Measurements from ENCODE around the gene PLA2G2F. TPM values are rescaled to one million over a fixed set of nuclear protein-coding genes. Genes with fewer than 3 reads are reported as not detected.
A peak's percentile ranks its signal among the peaks of the same experiment; 100 is the strongest.

PLA2G2F gene
- total RNA-seq, 2 donors from 2014 or later, result not detected

DNA sequence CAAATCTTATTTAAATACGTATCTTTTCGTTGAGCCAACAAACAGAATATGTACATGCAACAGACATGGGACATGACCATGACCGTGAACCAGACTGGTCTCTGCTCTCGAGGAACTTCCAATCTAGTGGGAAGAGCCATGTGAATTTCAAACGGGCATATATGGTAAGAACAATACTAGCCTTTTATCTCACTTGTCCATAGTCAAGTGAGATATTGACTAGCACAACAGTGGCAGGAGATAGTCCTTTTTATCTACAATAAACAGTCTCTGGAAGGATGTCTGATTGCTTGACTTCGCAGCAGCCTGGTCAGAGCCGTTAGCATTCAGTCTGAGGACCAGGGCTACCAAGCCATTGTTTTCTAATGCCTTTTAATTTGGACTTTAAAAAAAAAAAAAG is 59.8 kb downstream of the PLA2G2F start:
- no peak overlapping the region for H3K27ac ChIP-seq (ENCODE audit: low read depth, low read length)
- Mint-ChIP-seq H3K4me1 (peaks cover 24% of the 10 kb centered on the region), H3K9me3 (no peaks in the 10 kb centered on the region), H3K36me3 (ENCODE audit: low read depth) (no peaks in the 10 kb centered on the region), H3K4me3 (peak overlapping the region; percentile 14), H3K27me3 (ENCODE audit: insufficient read depth) (peaks cover 11% of the 10 kb centered on the region), H3K27ac (no peak overlapping the region)
- no peaks in the 10 kb centered on the region for H3K9me3 ChIP-seq (ENCODE audit: control insufficient read depth, low read length)
- 75 to 92% methylated on average over 5 to 7 of the region's 7 CpGs for WGBS, 2 experiments (ENCODE audit: insufficient coverage in 1 of 2, insufficient read length in 1 of 2)
- peaks cover 6% of the 10 kb centered on the region for H3K4me1 ChIP-seq (ENCODE audit: control insufficient read depth, insufficient read depth, low read length)
- H3K27me3 ChIP-seq (ENCODE audit: control insufficient read depth, insufficient read depth, low read length, poor library complexity, severe bottlenecking), result no peaks in the 10 kb centered on the region
- no peak for DNase-seq
- H3K36me3 ChIP-seq (ENCODE audit: control insufficient read depth, insufficient read depth, low read length), result no peaks in the 10 kb centered on the region
- H3K4me3 ChIP-seq (ENCODE audit: low read length), result peak overlapping the region; percentile 51
- TF ChIP-seq, protein P1, sequence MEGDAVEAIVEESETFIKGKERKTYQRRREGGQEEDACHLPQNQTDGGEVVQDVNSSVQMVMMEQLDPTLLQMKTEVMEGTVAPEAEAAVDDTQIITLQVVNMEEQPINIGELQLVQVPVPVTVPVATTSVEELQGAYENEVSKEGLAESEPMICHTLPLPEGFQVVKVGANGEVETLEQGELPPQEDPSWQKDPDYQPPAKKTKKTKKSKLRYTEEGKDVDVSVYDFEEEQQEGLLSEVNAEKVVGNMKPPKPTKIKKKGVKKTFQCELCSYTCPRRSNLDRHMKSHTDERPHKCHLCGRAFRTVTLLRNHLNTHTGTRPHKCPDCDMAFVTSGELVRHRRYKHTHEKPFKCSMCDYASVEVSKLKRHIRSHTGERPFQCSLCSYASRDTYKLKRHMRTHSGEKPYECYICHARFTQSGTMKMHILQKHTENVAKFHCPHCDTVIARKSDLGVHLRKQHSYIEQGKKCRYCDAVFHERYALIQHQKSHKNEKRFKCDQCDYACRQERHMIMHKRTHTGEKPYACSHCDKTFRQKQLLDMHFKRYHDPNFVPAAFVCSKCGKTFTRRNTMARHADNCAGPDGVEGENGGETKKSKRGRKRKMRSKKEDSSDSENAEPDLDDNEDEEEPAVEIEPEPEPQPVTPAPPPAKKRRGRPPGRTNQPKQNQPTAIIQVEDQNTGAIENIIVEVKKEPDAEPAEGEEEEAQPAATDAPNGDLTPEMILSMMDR (conservative IDR thresholded peaks at IDR 0.05), result no peak
- H3K9ac ChIP-seq (ENCODE audit: extremely low read depth, low read length, poor library complexity, severe bottlenecking), result no peak overlapping the region

DNA sequence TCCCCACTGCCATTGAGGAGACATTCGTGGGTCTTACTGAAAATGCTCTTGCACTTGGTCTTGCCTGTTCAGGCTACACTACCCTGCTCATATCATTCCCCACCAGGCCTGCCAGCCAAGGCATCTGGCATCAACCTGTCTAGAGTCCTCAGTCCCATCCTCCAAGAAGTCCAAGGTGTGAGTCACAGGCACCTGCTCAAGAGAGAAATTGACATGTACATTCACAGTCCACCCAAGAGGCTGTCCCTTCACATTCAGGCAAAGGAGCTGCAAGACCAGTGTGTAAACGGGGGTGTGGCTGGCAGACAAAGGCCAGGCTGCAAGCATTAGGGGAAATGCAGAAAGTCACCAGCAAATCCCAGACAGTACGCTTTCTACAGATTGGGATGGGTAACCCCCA is 60.3 kb downstream of the PLA2G2F start:
- Mint-ChIP-seq H3K9me3 (no peaks in the 10 kb centered on the region), H3K4me3 (peak overlapping the region; percentile 14), H3K4me1 (peaks cover 24% of the 10 kb centered on the region), H3K36me3 (ENCODE audit: low read depth) (no peaks in the 10 kb centered on the region), H3K27ac (no peak overlapping the region), H3K27me3 (ENCODE audit: insufficient read depth) (peaks cover 11% of the 10 kb centered on the region)
- Histone ChIP-seq H3K4me1 (ENCODE audit: control insufficient read depth, insufficient read depth, low read length) (peaks cover 6% of the 10 kb centered on the region), H3K27me3 (ENCODE audit: control insufficient read depth, insufficient read depth, low read length, poor library complexity, severe bottlenecking) (no peaks in the 10 kb centered on the region), H3K9ac (ENCODE audit: extremely low read depth, low read length, poor library complexity, severe bottlenecking) (no peak overlapping the region), H3K4me3 (ENCODE audit: low read length) (peak overlapping the region; percentile 51), H3K9me3 (ENCODE audit: control insufficient read depth, low read length) (no peaks in the 10 kb centered on the region), H3K27ac (ENCODE audit: low read depth, low read length) (no peak overlapping the region), H3K36me3 (ENCODE audit: control insufficient read depth, insufficient read depth, low read length) (no peaks in the 10 kb centered on the region)
- TF ChIP-seq, protein P1 (conservative IDR thresholded peaks at IDR 0.05), result no peak
- WGBS, 2 experiments (ENCODE audit: insufficient coverage in 1 of 2, insufficient read length in 1 of 2), result 83 to 100% methylated on average over 2 to 3 of the region's 3 CpGs
- no peak for DNase-seq

DNA sequence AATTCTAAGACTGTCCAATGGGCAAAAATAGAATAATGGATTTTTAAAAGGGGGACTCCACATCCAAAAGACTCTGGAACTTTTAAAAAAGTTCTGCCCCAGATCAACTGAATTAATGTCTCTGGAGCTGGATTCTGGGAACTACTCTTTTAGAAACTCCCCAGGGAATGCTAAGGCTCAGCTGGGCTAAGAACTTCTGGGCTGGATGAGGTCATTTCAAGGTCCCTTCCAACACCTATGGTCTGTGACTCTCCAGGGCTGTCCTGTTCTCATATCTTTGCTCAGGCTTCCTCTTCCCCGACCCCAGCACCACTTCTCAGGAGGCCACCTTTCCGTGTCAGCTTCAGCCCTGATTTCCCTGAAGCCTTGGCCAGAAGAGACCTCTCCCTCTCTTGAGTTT is 60.7 kb downstream of the PLA2G2F start:
- Histone ChIP-seq H3K27me3 (ENCODE audit: control insufficient read depth, insufficient read depth, low read length, poor library complexity, severe bottlenecking) (no peaks in the 10 kb centered on the region), H3K36me3 (ENCODE audit: control insufficient read depth, insufficient read depth, low read length) (no peaks in the 10 kb centered on the region), H3K27ac (ENCODE audit: low read depth, low read length) (no peak overlapping the region), H3K9ac (ENCODE audit: extremely low read depth, low read length, poor library complexity, severe bottlenecking) (no peak overlapping the region), H3K9me3 (ENCODE audit: control insufficient read depth, low read length) (no peaks in the 10 kb centered on the region), H3K4me1 (ENCODE audit: control insufficient read depth, insufficient read depth, low read length) (peaks cover 6% of the 10 kb centered on the region), H3K4me3 (ENCODE audit: low read length) (peak overlapping the region; percentile 51)
- no peak for DNase-seq
- WGBS, 2 experiments (ENCODE audit: insufficient coverage in 1 of 2, insufficient read length in 1 of 2), result 67 to 97% methylated on average over 1 to 2 of the region's 2 CpGs
- Mint-ChIP-seq H3K4me3 (no peak overlapping the region), H3K4me1 (peaks cover 24% of the 10 kb centered on the region), H3K36me3 (ENCODE audit: low read depth) (no peaks in the 10 kb centered on the region), H3K9me3 (no peaks in the 10 kb centered on the region), H3K27me3 (ENCODE audit: insufficient read depth) (peaks cover 11% of the 10 kb centered on the region), H3K27ac (no peak overlapping the region)
- TF ChIP-seq, protein P1 (conservative IDR thresholded peaks at IDR 0.05), result no peak

Other genes with a start within 250 kb of the PLA2G2F start
- gene PLA2G2E, start 215.7 kb upstream of the PLA2G2F start, total RNA-seq, result not detected
- 1 to 10 TPM in 1 of 2 donors, not detected in 1; 1.0 TPM for gene PLA2G2A, start 159.7 kb upstream of the PLA2G2F start, total RNA-seq
- gene PLA2G5, start 69.1 kb upstream of the PLA2G2F start, total RNA-seq, result not detected
- not detected for gene PLA2G2D, start 19.8 kb upstream of the PLA2G2F start, total RNA-seq
- gene UBXN10, start 46.8 kb downstream of the PLA2G2F start, total RNA-seq, result 1 to 10 TPM; 1.7 to 2.6 TPM
- gene PLA2G2C, start 47.2 kb downstream of the PLA2G2F start, total RNA-seq, result not detected
- under 1 TPM in 1 of 2 donors, not detected in 1; 0.44 TPM for gene VWA5B1, start 151.6 kb downstream of the PLA2G2F start, total RNA-seq

Measured in endodermal cell (in vitro differentiated cells).